Esophagus (tissue), 2 donors: ENCODE data around the gene NPHP1. TPM values are rescaled to one million over a fixed set of nuclear protein-coding genes. Genes with fewer than 3 reads are reported as not detected.
"Not testable (repeated sequence)": the region's sequence is repeated elsewhere in the genome, so short reads cannot be mapped to it uniquely, and the experiment has no call there.

Experiments
- H3K27ac ChIP-seq, 2 donors: one replicate each; pipeline ENCODE4 v1.5.1; 2013; ENCODE audit warnings: low read depth in 2 of 2, mild to moderate bottlenecking in 2 of 2, inconsistent platforms in 1 of 2, low read length in 1 of 2, moderate library complexity in 1 of 2
- H3K27me3 ChIP-seq, 2 donors: one replicate each; pipeline ENCODE4 v1.6.1; 2013; ENCODE audit warnings: low read length in 2 of 2, control low read depth in 1 of 2, mild to moderate bottlenecking in 1 of 2; ENCODE audit not compliant: insufficient read depth in 2 of 2, control insufficient read depth in 1 of 2
- H3K36me3 ChIP-seq, 2 donors: one replicate each; pipeline ENCODE4 v1.6.1; 2013; ENCODE audit warnings: low read length in 1 of 2; ENCODE audit not compliant: control insufficient read depth in 2 of 2, insufficient read depth in 2 of 2
- H3K4me1 ChIP-seq, 2 donors: one replicate each; pipeline ENCODE4 v1.6.1; 2013; ENCODE audit warnings: low read length in 1 of 2; ENCODE audit not compliant: control insufficient read depth in 2 of 2, insufficient read depth in 2 of 2
- H3K4me3 ChIP-seq, 2 donors: one replicate each; pipeline ENCODE4 v1.5.1; 2013; ENCODE audit warnings: low read length in 2 of 2, mild to moderate bottlenecking in 2 of 2, low read depth in 1 of 2, moderate library complexity in 1 of 2
- H3K9me3 ChIP-seq, 2 donors: one replicate each; pipeline ENCODE4 v1.6.1; 2013; ENCODE audit warnings: mild to moderate bottlenecking in 2 of 2, low read depth in 1 of 2, low read length in 1 of 2, moderate library complexity in 1 of 2; ENCODE audit not compliant: control insufficient read depth in 2 of 2, insufficient read depth in 1 of 2
- WGBS, 2 donors: extraction: QIAGEN DNeasy Blood & Tissue Kit; methylation state at CpG; one replicate each; pipeline ENCODE4 v1.1.7; 2013; 5-methylcytosine and 5-hydroxymethylcytosine counted together
- polyA plus RNA-seq, 2 donors: library from polyadenylated mRNA; stranded (reverse); fragments of 200-250 nt; gene quantifications; one replicate each; pipeline ENCODE4 v1.2.3, GENCODE V29; 2013
- donor health status: healthy with polysubstance abuse.
- donor health status: Bipolar disorder and iron deficiency.

Gene NPHP1
- polyA plus RNA-seq, 2 donors = 1.5 to 2.3 TPM

DNA sequence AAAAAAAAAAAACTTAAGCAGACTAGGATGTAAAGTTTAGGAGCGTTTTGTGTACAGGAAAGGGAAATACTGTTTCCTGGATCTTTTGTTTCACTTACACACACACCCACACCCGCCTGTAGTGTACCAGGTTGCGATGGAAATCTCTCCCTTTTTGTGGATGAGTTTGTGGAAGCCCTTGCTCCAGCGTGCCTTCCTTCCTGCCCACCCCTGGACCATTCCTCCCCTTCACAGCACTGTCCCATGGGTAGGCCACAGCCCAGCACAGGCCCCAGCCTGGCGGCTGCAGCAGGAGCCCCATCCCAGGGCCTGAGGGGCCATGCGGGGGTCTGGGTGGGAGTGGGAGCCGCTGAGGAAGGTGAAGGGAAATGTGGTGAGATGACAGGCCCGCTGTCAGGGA lies 104.3 kb downstream of the NPHP1 start:
- Histone ChIP-seq H3K9me3 (no peaks in the 10 kb centered on the region), H3K4me3 (no peak overlapping the region), H3K27ac (peak overlapping the region; percentile 97 to 98), H3K4me1 (peaks cover 8 to 43% of the 10 kb centered on the region in 2 donors), H3K27me3 (no peaks in the 10 kb centered on the region), H3K36me3 (peaks cover 0 to 2% of the 10 kb centered on the region in 2 donors)
- WGBS, 2 donors = 68 to 70% methylated on average over 6 to 8 of the region's 8 CpGs

DNA sequence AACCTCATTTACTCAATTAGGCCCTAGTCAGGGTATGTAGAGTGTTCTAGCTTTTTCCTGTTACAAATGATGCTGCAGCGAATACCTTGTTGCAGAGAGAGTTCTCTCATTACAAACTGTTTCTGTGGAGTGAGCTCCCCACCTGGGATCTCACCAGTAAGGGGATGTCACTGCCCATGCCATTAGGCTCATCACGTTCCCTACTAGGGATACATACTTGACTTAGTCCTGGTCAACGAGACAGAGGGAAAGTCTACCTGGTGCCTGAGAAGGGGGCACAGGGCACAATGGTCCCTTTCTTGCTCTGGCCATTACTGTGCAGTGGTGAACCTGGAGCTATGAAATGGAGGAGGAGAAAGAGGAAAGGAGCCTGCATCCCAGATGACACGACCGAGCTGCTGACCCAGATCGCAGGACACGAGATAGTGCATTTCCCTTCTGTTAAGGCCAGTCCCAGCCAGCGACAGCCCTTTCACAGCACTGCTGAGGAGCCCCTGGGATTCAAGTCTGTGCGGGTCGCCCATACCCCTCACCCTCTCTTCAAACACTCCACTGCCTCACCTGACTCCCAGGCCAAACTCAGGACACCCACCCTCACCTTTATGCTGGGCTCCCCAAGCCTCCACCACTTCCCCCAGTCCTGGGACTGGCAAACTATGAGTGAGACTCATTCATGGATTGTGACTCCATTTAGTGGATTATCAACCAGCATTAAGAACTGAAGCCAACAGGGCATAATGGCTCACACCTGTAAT lies 105.2 kb downstream of the NPHP1 start:
- Histone ChIP-seq H3K4me3 (no peak overlapping the region), H3K27ac (peak overlapping the region; percentile 97 to 98), H3K36me3 (peaks cover 0 to 2% of the 10 kb centered on the region in 2 donors), H3K27me3 (no peaks in the 10 kb centered on the region), H3K4me1 (peaks cover 8 to 38% of the 10 kb centered on the region in 2 donors), H3K9me3 (no peaks in the 10 kb centered on the region)
- WGBS, 2 donors = 81 to 86% methylated on average over 10 of the region's 10 CpGs

DNA sequence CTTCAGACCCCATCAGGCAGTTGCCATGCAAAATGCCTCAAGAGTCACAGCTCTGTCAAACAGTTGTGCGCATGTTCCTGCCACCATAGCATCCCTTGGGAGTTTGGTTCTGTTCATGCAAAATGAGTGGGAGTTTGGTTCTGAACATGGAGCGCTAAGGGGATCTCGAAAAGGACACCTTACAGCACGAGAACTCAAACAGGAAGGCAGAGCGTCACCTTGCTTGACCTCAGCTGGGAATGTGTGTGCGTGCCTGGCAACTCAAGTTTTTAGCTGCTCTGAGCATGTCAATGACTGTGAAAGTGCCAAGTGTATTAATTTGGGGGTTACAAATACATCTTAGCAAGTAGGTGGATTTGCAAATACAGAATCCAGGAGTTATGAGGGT lies 105.8 kb downstream of the NPHP1 start:
- Histone ChIP-seq H3K4me3 (no peak overlapping the region), H3K4me1 (peaks cover 8 to 35% of the 10 kb centered on the region in 2 donors), H3K27ac (peak overlapping the region; percentile 24 to 86), H3K9me3 (no peaks in the 10 kb centered on the region), H3K27me3 (no peaks in the 10 kb centered on the region), H3K36me3 (peaks cover 0 to 2% of the 10 kb centered on the region in 2 donors)
- WGBS, 2 donors = 79 to 82% methylated on average over 6 of the region's 6 CpGs

GRCh38 chr2:110097506-110098220 lies 107.2 kb downstream of the NPHP1 start:
- Histone ChIP-seq H3K9me3 (no peaks in the 10 kb centered on the region), H3K4me3 (peak overlapping the region; percentile 9 to 20), H3K4me1 (peaks cover 8 to 26% of the 10 kb centered on the region in 2 donors), H3K27me3 (no peaks in the 10 kb centered on the region), H3K36me3 (no peaks in the 10 kb centered on the region), H3K27ac (peak overlapping the region; percentile 86 to 94)
- WGBS, 2 donors = 43 to 72% methylated on average over 14 of the region's 14 CpGs

DNA sequence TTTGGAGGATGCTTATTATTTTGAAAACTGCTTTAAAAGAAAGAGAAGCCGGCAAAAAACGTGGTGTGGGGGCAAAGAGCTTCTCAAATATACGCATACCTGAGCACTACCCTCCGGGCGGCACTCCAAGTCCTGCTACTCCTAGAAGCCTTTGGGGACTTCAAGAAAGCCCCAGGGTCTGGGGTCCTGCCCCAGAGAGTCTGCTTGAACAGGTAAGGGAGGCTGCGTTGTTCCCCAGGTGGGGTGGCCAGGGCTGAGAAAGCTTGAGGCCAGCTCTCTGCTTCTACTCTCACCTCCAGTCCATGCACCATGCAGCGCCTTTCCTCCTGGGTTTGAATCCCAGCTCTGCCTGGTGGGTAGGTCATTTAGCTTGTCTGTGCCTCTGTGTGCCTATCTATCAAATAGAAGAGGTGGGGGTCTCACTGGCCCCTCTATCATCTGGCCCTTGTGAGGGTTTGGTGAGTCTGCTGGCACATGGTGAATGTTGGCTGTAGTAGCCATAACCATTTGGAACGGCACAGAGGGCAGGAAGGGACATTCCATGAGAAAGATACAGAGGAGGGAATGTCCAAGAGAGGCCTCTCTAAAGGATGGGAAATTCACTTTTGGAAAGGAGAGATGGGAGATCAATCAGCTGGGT lies 108.7 kb downstream of the NPHP1 start:
- no peak overlapping the region for H3K4me3 ChIP-seq
- H3K9me3 ChIP-seq = no peaks in the 10 kb centered on the region
- H3K36me3 ChIP-seq = no peaks in the 10 kb centered on the region
- H3K27ac ChIP-seq = peak overlapping the region in 1 of 2 donors; percentile 30
- H3K27me3 ChIP-seq = no peaks in the 10 kb centered on the region
- WGBS, 2 donors = 88 to 94% methylated on average over 8 of the region's 8 CpGs
- H3K4me1 ChIP-seq = peaks cover 5 to 18% of the 10 kb centered on the region in 2 donors

GRCh38 chr2:110094884-110095534 lies 109.8 kb downstream of the NPHP1 start:
- not testable (repeated sequence) for H3K27me3 ChIP-seq, H3K27ac ChIP-seq, H3K4me3 ChIP-seq, H3K9me3 ChIP-seq, H3K36me3 ChIP-seq, H3K4me1 ChIP-seq
- 63 to 66% methylated on average over 4 to 5 of the region's 6 CpGs for WGBS, 2 donors

DNA sequence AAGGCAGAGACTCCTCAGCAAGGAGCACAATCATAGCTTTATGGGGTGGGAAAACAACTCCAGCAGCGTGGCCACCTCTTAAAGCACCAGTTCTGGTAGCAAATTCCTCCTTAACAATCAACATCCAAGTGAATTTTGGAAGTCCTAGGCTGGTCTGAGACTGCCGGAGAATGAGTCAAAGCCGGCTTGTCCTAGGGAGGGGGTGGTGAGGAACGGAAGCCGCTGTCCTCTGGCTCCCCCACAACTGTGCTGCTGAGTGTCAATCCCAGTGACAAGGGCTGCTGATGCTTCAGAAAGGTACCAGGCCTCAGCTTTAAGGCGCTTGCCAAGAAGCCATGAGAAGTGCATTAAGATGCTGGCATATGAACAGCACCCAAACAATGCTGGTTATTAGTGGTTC lies 110.9 kb downstream of the NPHP1 start:
- no CpG with 5 or more reads among the region's 6 CpGs for WGBS, 2 donors
- H3K4me3 ChIP-seq, H3K4me1 ChIP-seq, H3K27ac ChIP-seq, H3K36me3 ChIP-seq, H3K27me3 ChIP-seq, H3K9me3 ChIP-seq: not testable (repeated sequence)

DNA sequence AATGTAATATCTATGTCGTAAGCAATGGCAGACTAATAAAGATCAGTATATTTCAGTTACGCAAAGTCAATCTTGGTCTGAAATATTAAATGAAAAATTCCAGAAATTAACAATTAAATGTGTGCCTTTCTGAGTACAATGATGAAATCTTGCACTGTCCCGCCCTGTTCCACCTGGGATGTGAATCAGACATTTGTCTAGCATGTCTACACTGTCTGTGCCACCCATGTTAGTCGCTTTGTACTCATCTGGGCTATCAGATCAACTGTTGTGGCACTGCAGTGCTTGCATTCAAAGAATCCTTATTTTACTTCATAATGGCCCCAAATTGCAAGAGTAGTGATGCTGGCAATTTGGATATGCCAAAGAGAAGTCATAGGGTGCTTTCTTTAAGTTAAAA lies 114.6 kb downstream of the NPHP1 start:
- H3K4me1 ChIP-seq, H3K27ac ChIP-seq, H3K27me3 ChIP-seq, H3K4me3 ChIP-seq, H3K36me3 ChIP-seq, H3K9me3 ChIP-seq: not testable (repeated sequence)
- 50 to 64% methylated on average over 2 of the region's 4 CpGs for WGBS, 2 donors

DNA sequence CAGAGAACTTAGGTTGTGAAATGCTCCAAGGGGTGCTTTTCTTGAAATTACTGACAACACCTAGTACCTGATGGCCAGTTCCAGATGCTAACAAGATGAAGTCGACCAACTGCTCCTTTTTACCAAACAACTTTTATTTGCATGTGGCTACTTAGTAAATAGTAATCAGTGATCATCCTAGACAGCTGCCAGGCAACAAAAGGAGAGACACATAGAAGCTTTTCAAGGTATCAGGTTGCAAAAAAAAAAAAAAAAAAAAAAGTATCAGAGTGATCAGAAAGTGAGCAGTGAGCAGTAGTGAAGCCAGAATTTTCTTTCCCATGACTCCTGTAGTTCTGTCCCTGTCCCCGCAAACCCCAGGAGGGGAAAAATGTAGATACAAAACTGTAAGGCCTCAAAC lies 121.1 kb downstream of the NPHP1 start:
- not testable (repeated sequence) for H3K36me3 ChIP-seq, H3K9me3 ChIP-seq, H3K4me1 ChIP-seq, H3K27ac ChIP-seq, H3K4me3 ChIP-seq, H3K27me3 ChIP-seq
- no CpG with 5 or more reads among the region's 2 CpGs for WGBS, 2 donors
